PC-9 (cell line): Measurements from ENCODE around the gene ROBO2. TPM values are rescaled to one million over a fixed set of nuclear protein-coding genes. Genes with fewer than 3 reads are reported as not detected.

ENCODE experiments used
- BruUV-seq: library from RNA; stranded (reverse); fragments of 400-500 nt; replicated peaks from 2 replicates; lab custom pipeline; 2021; lab: Mats Ljungman, UMichigan
- CTCF ChIA-PET: fragments of 300-600 bp; sonication (Branson Sonifier 250); formaldehyde crosslinking; loops from one replicate; lab custom pipeline; 2022; ENCODE audit warnings: antibody characterized with exemption; lab: Charles Lee
- POLR2A ChIA-PET: fragments of 300-600 bp; sonication (Branson Sonifier 250); formaldehyde crosslinking; loops from one replicate; lab custom pipeline; 2022; ENCODE audit warnings: antibody characterized with exemption; ENCODE audit not compliant: unreplicated experiment; lab: Charles Lee
- DNase-seq, 2 experiments: peaks; one replicate each; pipeline versions ENCODE4 v3.0.0 to v3.0.0-alpha.2; 2015 to 2022; ENCODE audit warnings: mixed read lengths in 1 of 2
- H2AFZ ChIP-seq: fragments of 200-600 bp; sonication (generic); 2 replicates; pipeline ENCODE4 v1.8.1; 2017; ENCODE audit warnings: antibody characterized with exemption
- H3F3A ChIP-seq: fragments of 200-600 bp; sonication (generic); 2 replicates; pipeline ENCODE4 v1.8.1; 2017; ENCODE audit warnings: antibody characterized with exemption, mild to moderate bottlenecking, low read depth; ENCODE audit not compliant: insufficient read depth
- H3K27ac ChIP-seq: fragments of 200-600 bp; sonication (generic); 2 replicates; pipeline ENCODE4 v1.6.1; 2016; ENCODE audit warnings: mixed run types
- H3K27me3 ChIP-seq: fragments of 200-600 bp; sonication (generic); 2 replicates; pipeline ENCODE4 v1.6.1; 2016; ENCODE audit warnings: low read depth, mixed run types; ENCODE audit not compliant: insufficient read depth
- H3K36me3 ChIP-seq: fragments of 200-600 bp; sonication (generic); 2 replicates; pipeline ENCODE4 v1.6.1; 2016; ENCODE audit warnings: low read depth, mixed run types
- H3K4me1 ChIP-seq: fragments of 200-600 bp; sonication (generic); replicated peaks from 2 replicates; pipeline ENCODE4 v1.6.1; 2016; ENCODE audit warnings: mixed run types; ENCODE audit not compliant: insufficient read depth
- H3K4me2 ChIP-seq: fragments of 200-600 bp; sonication (generic); 2 replicates; pipeline ENCODE4 v1.6.1; 2017; ENCODE audit warnings: mixed run types
- H3K4me3 ChIP-seq: fragments of 200-600 bp; sonication (generic); 2 replicates; pipeline ENCODE4 v1.6.1; 2016; ENCODE audit warnings: mixed run types
- H3K79me2 ChIP-seq: fragments of 200-600 bp; sonication (generic); 2 replicates; pipeline ENCODE4 v1.6.1; 2017; ENCODE audit warnings: low read depth, mixed run types
- H3K9me2 ChIP-seq: fragments of 200-600 bp; sonication (generic); 2 replicates; pipeline ENCODE4 v1.8.1; 2017; ENCODE audit warnings: mild to moderate bottlenecking; ENCODE audit not compliant: insufficient read depth
- H3K9me3 ChIP-seq: fragments of 200-600 bp; sonication (generic); 2 replicates; pipeline ENCODE4 v1.8.1; 2016; ENCODE audit warnings: low read depth; ENCODE audit not compliant: insufficient read depth
- H4K20me1 ChIP-seq: fragments of 200-600 bp; sonication (generic); 2 replicates; pipeline ENCODE4 v1.8.1; 2017; ENCODE audit not compliant: insufficient read depth
- EZH2 ChIP-seq: fragments of 200-600 bp; sonication (generic); IDR thresholded peaks from 2 replicates; pipeline ENCODE4 v1.8.0; 2017; ENCODE audit warnings: antibody characterized with exemption, low read depth
- intact Hi-C: fragments of 100-400 bp; cut with micrococcal nuclease; formaldehyde crosslinking; loops from one replicate; pipeline ENCODE4 v1.10.0; 2022; ENCODE audit not compliant: unreplicated experiment
- total RNA-seq: library from RNA; stranded (reverse); gene quantifications from 2 replicates; pipeline ENCODE4 v1.2.3, GENCODE V29; 2021
- TF ChIP-seq, protein P1 (sequence below): fragments of 200-600 bp; sonication (generic); conservative IDR thresholded peaks from 2 replicates; pipeline ENCODE4 v1.6.1; 2017; ENCODE audit warnings: mixed run types, antibody characterized with exemption, mild to moderate bottlenecking, moderate library complexity

Gene ROBO2
- total RNA-seq, 1 experiment from 2014 or later: 0.39 TPM

DNA sequence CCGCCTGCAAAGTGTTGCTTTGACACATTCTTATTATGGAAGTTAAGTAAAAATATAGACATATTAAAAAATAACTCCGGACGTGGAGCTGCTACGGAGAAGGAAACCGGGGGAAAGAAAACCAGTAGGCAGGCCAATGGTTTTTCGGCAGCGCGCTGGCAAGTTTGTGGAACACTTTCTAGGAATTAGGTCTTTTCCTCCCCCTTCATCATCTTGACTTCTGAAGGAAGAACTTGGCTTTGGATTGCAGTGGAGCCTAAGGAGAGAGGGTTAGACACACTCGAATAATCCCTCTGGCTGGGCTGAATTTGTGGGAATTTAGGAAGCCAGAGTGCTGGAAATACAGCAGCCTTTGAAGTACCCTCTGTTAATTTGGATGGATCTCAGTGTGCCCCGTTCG is 317 bp downstream of the ROBO2 start:
- Histone ChIP-seq H4K20me1 (no peaks in the 10 kb centered on the region), H2AFZ (no peak overlapping the region), H3K4me2 (no peak overlapping the region), H3K27ac (no peak overlapping the region), H3K36me3 (no peaks in the 10 kb centered on the region), H3K27me3 (peaks cover 7% of the 10 kb centered on the region; the same call in 1 of the 2 replicates), H3K4me3 (no peak overlapping the region), H3K4me1 (no peaks in the 10 kb centered on the region), H3K9me2 (no peaks in the 10 kb centered on the region), H3K79me2 (no peaks in the 10 kb centered on the region), H3K9me3 (no peaks in the 10 kb centered on the region), H3F3A (no peaks in the 10 kb centered on the region)
- CTCF ChIA-PET: no interaction called here
- DNase-seq: no peak
- intact Hi-C loops: no loop called here
- no peak for TF ChIP-seq EZH2
- TF ChIP-seq, protein P1, sequence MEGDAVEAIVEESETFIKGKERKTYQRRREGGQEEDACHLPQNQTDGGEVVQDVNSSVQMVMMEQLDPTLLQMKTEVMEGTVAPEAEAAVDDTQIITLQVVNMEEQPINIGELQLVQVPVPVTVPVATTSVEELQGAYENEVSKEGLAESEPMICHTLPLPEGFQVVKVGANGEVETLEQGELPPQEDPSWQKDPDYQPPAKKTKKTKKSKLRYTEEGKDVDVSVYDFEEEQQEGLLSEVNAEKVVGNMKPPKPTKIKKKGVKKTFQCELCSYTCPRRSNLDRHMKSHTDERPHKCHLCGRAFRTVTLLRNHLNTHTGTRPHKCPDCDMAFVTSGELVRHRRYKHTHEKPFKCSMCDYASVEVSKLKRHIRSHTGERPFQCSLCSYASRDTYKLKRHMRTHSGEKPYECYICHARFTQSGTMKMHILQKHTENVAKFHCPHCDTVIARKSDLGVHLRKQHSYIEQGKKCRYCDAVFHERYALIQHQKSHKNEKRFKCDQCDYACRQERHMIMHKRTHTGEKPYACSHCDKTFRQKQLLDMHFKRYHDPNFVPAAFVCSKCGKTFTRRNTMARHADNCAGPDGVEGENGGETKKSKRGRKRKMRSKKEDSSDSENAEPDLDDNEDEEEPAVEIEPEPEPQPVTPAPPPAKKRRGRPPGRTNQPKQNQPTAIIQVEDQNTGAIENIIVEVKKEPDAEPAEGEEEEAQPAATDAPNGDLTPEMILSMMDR: no peak
- POLR2A ChIA-PET: no interaction called here
- no TSS peak for BruUV-seq

DNA sequence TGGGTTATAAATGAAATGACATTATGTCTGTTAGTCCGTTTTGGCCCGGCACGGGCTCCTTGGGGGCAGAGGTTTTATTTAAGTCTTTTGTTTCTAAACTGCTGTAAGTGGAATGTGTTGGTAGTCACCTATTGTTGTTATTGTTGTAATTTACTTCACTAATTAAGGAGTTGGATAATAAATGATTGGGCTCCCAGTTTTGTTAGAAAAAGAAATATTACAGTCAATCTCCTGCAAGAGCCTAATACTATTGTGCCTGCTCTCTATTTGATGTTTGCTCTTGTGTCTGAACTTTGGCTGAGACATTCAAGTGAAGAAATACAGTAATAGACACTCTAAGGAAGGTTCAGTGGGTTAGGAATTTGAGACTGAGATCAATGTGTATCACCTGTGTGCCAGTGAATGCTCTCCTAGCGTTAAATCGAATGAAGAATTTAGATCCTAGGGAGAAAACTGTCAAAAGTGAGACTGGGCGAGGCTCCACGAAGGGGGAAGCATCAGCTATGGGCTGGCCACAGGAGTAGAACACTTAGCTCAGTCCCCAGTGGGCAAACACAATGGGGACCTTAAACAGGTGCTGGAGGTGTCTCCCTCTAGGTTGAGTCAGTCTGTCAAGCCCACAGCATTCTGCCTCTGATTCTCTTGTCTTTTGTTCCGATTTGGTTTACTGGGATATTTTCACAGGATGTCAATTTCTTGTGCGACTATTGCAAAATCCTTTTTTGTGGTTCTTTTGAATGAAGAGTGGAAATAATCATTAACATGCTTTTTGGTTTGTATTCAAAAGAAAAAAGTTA is 1.2 kb downstream of the ROBO2 start:
- no peaks in the 10 kb centered on the region for H3K9me3 ChIP-seq
- H3K4me1 ChIP-seq: no peaks in the 10 kb centered on the region
- H3K4me2 ChIP-seq: no peak overlapping the region
- BruUV-seq: no TSS peak
- CTCF ChIA-PET: no interaction called here
- no peaks in the 10 kb centered on the region for H3K79me2 ChIP-seq
- TF ChIP-seq EZH2: no peak
- TF ChIP-seq, protein P1: no peak
- no peaks in the 10 kb centered on the region for H3K9me2 ChIP-seq
- no peaks in the 10 kb centered on the region for H3K36me3 ChIP-seq
- no peaks in the 10 kb centered on the region for H3F3A ChIP-seq
- POLR2A ChIA-PET: no interaction called here
- H3K4me3 ChIP-seq: no peak overlapping the region
- H4K20me1 ChIP-seq: no peaks in the 10 kb centered on the region
- intact Hi-C loops: no loop called here
- H3K27me3 ChIP-seq: peaks cover 7% of the 10 kb centered on the region; the same call in 1 of the 2 replicates
- no peak for DNase-seq
- no peak overlapping the region for H3K27ac ChIP-seq
- no peak overlapping the region for H2AFZ ChIP-seq

DNA sequence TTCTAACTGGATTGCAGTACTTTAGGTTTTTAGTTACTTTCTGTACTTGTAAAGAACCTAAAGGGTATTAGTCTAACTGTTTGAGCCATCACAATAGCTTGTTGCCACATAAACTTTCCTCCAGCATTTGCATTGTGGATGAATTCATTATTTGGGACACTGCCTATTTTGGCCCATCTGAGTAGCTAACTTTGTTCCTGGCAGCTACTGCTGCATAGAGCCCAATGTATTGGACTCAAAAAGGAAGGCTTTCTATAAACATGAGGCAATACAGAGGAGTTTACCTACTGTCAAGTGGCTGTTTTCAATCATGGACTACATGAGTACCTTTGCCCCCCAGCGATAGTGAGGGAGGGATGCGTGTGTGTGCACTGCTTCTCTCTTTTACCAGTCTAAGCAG is 1.9 kb downstream of the ROBO2 start:
- intact Hi-C loops: no loop called here
- BruUV-seq: no TSS peak
- Histone ChIP-seq H4K20me1 (no peaks in the 10 kb centered on the region), H3K79me2 (no peaks in the 10 kb centered on the region), H3K4me1 (no peaks in the 10 kb centered on the region), H3F3A (no peaks in the 10 kb centered on the region), H3K9me2 (no peaks in the 10 kb centered on the region), H3K9me3 (no peaks in the 10 kb centered on the region), H3K36me3 (no peaks in the 10 kb centered on the region), H3K27me3 (peaks cover 7% of the 10 kb centered on the region; the same call in 1 of the 2 replicates), H3K4me2 (no peak overlapping the region), H3K4me3 (no peak overlapping the region), H3K27ac (no peak overlapping the region), H2AFZ (no peak overlapping the region)
- TF ChIP-seq, protein P1: no peak
- ChIA-PET CTCF (no interaction called here), POLR2A (no interaction called here)
- no peak for DNase-seq
